ENCODE results near the gene ZCCHC7.

DNA sequence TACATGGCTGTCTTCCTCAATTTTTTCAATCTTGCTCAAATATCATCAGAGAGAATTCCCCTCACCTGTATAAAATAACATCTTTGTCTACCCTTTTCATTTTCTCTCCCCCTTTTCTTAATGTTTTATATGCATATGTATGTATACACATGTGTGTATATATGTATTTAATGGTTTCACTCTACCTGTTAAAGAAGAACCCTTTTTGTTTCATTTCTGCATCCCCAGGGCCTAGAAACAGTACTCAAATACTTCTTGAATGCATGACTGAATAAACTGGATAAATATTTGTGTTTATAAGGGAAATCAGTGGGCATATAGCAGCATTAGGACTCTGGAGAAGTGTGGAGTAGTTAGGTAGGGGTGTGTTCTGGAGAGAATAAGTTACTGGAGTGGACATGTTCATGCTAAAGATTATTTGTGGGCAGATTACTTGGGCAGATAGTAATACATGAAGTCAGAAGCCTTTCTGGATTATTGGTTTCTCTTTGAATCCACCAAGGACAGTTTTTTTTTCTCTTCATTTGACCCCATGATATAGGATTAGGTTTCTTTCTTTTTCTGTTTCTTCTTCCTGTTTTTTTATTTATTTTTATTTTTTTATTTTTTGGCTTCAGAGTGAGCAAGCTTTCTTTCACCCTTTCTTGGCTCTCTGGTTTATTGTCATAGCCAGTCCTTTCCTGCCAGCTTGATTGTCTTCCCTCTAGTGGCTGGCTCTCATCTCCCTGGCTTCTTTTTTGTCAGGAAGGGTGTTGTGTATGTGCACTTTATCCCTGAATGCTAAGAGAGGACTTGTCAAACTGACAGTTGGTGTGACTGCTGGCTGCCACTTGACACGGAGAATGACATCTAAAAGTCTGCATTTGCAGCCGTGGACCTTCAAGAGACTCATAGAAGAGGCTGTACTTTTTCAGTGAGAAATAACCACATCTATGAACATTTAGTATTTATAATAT lies 89.3 kb downstream of the ZCCHC7 start:
- TF ChIP-seq TAF1 (conservative IDR thresholded peaks at IDR 0.05) (no peak), REST (IDR thresholded peaks at IDR 0.05) (no peak), JUND (IDR thresholded peaks at IDR 0.05) (no peak), GABPA (IDR thresholded peaks at IDR 0.05 in 1 of 2, conservative IDR thresholded peaks at IDR 0.05 in 1 of 2) (no peak), FOXA1 (IDR thresholded peaks at IDR 0.05) (no peak), RAD21 (IDR thresholded peaks at IDR 0.05) (no peak), YY1 (IDR thresholded peaks at IDR 0.05) (no peak), RXRA (IDR thresholded peaks at IDR 0.05) (no peak), ZBTB33 (IDR thresholded peaks at IDR 0.05) (no peak)
- TF ChIP-seq, protein P1, sequence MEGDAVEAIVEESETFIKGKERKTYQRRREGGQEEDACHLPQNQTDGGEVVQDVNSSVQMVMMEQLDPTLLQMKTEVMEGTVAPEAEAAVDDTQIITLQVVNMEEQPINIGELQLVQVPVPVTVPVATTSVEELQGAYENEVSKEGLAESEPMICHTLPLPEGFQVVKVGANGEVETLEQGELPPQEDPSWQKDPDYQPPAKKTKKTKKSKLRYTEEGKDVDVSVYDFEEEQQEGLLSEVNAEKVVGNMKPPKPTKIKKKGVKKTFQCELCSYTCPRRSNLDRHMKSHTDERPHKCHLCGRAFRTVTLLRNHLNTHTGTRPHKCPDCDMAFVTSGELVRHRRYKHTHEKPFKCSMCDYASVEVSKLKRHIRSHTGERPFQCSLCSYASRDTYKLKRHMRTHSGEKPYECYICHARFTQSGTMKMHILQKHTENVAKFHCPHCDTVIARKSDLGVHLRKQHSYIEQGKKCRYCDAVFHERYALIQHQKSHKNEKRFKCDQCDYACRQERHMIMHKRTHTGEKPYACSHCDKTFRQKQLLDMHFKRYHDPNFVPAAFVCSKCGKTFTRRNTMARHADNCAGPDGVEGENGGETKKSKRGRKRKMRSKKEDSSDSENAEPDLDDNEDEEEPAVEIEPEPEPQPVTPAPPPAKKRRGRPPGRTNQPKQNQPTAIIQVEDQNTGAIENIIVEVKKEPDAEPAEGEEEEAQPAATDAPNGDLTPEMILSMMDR (IDR thresholded peaks at IDR 0.05; ENCODE audit: low read depth, low read length, missing input control), result no peak
- TF ChIP-seq, protein P2, sequence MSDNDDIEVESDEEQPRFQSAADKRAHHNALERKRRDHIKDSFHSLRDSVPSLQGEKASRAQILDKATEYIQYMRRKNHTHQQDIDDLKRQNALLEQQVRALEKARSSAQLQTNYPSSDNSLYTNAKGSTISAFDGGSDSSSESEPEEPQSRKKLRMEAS (IDR thresholded peaks at IDR 0.05), result no peak
